Retinal pigment epithelial cell (primary cell): Measurements from ENCODE around the gene SORCS2.

Experiments
- DNase-seq: peaks from one replicate; pipeline ENCODE4 v3.0.0-alpha.2; 2010; ENCODE audit warnings: low read depth
- H3K4me3 ChIP-seq: 2 replicates; pipeline ENCODE4 v1.5.1; 2011; ENCODE audit warnings: mild to moderate bottlenecking, low read length, control low read depth, moderate library complexity
- CTCF ChIP-seq: conservative IDR thresholded peaks from 2 replicates; pipeline ENCODE4 v1.5.1; 2011; ENCODE audit warnings: low read depth, low read length, control low read depth, inconsistent platforms

The SORCS2 gene

GRCh38 chr4:7519638-7520376 lies 327.5 kb downstream of the SORCS2 start:
- TF ChIP-seq CTCF = no peak
- no peak overlapping the region for H3K4me3 ChIP-seq
- no peak for DNase-seq

GRCh38 chr4:7521666-7522065 lies 329.3 kb downstream of the SORCS2 start:
- DNase-seq = no peak
- no peak for TF ChIP-seq CTCF
- H3K4me3 ChIP-seq = no peak overlapping the region

GRCh38 chr4:7522452-7523220 lies 330.3 kb downstream of the SORCS2 start:
- TF ChIP-seq CTCF = no peak
- no peak overlapping the region for H3K4me3 ChIP-seq
- no peak for DNase-seq

- H3K4me3 ChIP-seq = no peak overlapping the region
- DNase-seq = no peak
- no peak for TF ChIP-seq CTCF
Measured at GRCh38 chr4:7523526-7523925, 331.2 kb downstream of the SORCS2 start.

- no peak overlapping the region for H3K4me3 ChIP-seq
- no peak for TF ChIP-seq CTCF
Measured at GRCh38 chr4:7524064-7524682, 331.8 kb downstream of the SORCS2 start.

GRCh38 chr4:7524843-7525242 lies 332.5 kb downstream of the SORCS2 start:
- TF ChIP-seq CTCF = no peak
- no peak overlapping the region for H3K4me3 ChIP-seq
- no peak for DNase-seq

More at GRCh38 chr4:7524064-7524682, 331.8 kb downstream of the SORCS2 start:
- DNase-seq = no peak
